GM10266 (cell line): ENCODE measurements around the gene TRIM15.
A peak's percentile ranks its signal among the peaks of the same experiment; 100 is the strongest.
"Not testable (repeated sequence)": the region's sequence is repeated elsewhere in the genome, so short reads cannot be mapped to it uniquely, and the experiment has no call there.

Source experiments
- DNase-seq: peaks from one replicate; pipeline ENCODE4 v3.0.0; 2012; ENCODE audit errors: extremely low spot score
- TF ChIP-seq, protein P1 (sequence below): IDR thresholded peaks from 2 replicates; pipeline ENCODE4 v1.5.1; 2012; ENCODE audit warnings: mild to moderate bottlenecking, low read depth; ENCODE audit not compliant: control insufficient read depth, insufficient read depth; ENCODE audit errors: missing control alignments

Gene TRIM15

GRCh38 chr6:30213957-30214656, 50.8 kb downstream of the TRIM15 start:
- TF ChIP-seq, protein P1, sequence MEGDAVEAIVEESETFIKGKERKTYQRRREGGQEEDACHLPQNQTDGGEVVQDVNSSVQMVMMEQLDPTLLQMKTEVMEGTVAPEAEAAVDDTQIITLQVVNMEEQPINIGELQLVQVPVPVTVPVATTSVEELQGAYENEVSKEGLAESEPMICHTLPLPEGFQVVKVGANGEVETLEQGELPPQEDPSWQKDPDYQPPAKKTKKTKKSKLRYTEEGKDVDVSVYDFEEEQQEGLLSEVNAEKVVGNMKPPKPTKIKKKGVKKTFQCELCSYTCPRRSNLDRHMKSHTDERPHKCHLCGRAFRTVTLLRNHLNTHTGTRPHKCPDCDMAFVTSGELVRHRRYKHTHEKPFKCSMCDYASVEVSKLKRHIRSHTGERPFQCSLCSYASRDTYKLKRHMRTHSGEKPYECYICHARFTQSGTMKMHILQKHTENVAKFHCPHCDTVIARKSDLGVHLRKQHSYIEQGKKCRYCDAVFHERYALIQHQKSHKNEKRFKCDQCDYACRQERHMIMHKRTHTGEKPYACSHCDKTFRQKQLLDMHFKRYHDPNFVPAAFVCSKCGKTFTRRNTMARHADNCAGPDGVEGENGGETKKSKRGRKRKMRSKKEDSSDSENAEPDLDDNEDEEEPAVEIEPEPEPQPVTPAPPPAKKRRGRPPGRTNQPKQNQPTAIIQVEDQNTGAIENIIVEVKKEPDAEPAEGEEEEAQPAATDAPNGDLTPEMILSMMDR, result no peak
- peak; percentile 83 for DNase-seq

- TF ChIP-seq, protein P1, result no peak
- no peak for DNase-seq
Measured at GRCh38 chr6:30214657-30214982, 51.3 kb downstream of the TRIM15 start.

GRCh38 chr6:30216096-30216495, 52.8 kb downstream of the TRIM15 start:
- TF ChIP-seq, protein P1, result no peak
- DNase-seq, result no peak

DNA sequence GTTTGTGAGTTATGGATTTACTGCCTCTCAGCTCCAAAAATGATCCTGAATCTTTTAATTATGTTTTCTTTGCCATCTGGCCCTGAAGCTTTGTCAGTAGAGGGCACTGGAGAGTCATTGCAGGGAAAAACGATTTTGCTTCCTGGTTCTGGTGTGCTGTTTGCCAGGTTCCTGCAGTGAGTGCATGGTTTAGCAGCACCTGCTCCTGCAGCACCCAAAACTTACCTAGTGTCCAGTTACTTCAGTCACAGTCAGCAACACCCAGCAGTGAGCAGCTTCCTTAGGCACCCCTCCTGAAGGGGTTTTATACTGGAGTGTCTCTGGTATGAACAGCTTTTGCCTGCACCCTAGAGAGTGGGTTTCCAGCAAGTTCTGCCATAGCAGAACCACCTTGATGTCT, 55.9 kb downstream of the TRIM15 start:
- peak; percentile 53 for DNase-seq

DNA sequence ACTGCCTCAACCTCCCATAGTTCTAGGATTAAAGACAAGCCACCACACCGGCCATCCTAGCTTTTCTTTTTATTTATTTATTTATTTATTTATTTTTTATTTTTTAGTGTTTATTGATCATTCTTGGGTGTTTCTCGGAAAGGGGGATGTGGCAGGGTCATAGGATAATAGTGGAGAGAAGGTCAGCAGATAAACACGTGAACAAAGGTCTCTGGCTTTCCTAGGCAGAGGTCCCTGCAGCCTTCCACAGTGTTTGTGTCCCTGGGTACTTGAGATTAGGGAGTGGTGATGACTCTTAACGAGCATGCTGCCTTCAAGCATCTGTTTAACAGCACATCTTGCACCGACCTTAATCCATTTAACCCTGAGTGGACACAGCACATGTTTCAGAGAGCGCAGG, 58.0 kb downstream of the TRIM15 start:
- DNase-seq, result not testable (repeated sequence)

More for the DNA sequence above, 55.9 kb downstream of the TRIM15 start:
- TF ChIP-seq, protein P1, result peak; percentile 81

GRCh38 chr6:30221956-30222355, 58.6 kb downstream of the TRIM15 start:
- not testable (repeated sequence) for DNase-seq
